ENCODE data around the gene ST6GALNAC5.

Gene ST6GALNAC5

GRCh38 chr1:77026640-77027039 is 159.4 kb downstream of the ST6GALNAC5 start:
- H3K36me3 ChIP-seq (ENCODE audit: insufficient read depth, low read length), result no peaks in the 10 kb centered on the region
- H3K27me3 ChIP-seq (ENCODE audit: insufficient read depth, low read length, poor library complexity, severe bottlenecking), result no peaks in the 10 kb centered on the region
- no peaks in the 10 kb centered on the region for H3F3A ChIP-seq (ENCODE audit: low read depth)
- no peak overlapping the region for H3K4me3 ChIP-seq (ENCODE audit: low read length, poor library complexity, severe bottlenecking)
- no peaks in the 10 kb centered on the region for H4K20me1 ChIP-seq (ENCODE audit: insufficient read depth, low read length, poor library complexity, severe bottlenecking)
- H3K9ac ChIP-seq (ENCODE audit: low read depth, low read length, poor library complexity, severe bottlenecking), result no peak overlapping the region
- no peaks in the 10 kb centered on the region for H3K9me3 ChIP-seq (ENCODE audit: insufficient read depth, low read depth, low read length)
- H3K4me1 ChIP-seq (ENCODE audit: insufficient read depth, low read length, poor library complexity, severe bottlenecking), result no peaks in the 10 kb centered on the region
- H3K9me2 ChIP-seq (replicated peaks; ENCODE audit: low read depth, low read length), result no peaks in the 10 kb centered on the region
- TF ChIP-seq EZH2phosphoT487 (IDR thresholded peaks at IDR 0.05; ENCODE audit: borderline replicate concordance) (no peak), CTCF (conservative IDR thresholded peaks at IDR 0.05; ENCODE audit: low read length) (no peak)
- no peaks in the 10 kb centered on the region for H3K79me2 ChIP-seq (ENCODE audit: insufficient read depth, low read length)
- no peak overlapping the region for H3K4me2 ChIP-seq (ENCODE audit: low read depth, low read length, poor library complexity, severe bottlenecking)
- H2AFZ ChIP-seq (ENCODE audit: low read length), result no peak overlapping the region

DNA sequence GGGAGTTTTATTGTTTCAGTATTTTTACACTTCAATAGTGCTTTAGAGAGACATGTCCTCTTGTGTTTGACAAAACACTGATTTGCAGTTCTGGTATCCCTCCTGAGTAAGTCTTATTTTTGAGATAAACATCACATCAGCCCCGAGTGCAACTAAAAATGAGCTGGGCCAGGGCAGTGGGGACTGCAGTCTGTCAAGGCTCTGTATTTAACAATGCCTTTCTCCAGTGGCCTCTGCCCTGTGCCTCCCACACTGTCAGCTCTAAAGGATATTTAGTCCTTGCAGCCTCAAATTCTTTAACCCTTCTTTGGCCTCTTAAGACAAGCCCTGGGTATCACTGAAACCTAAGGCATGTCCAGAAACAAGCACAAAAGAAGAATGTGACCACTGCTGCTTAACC is 160.6 kb downstream of the ST6GALNAC5 start:
- no peak overlapping the region for H3K4me3 ChIP-seq (ENCODE audit: low read length, poor library complexity, severe bottlenecking)
- H3F3A ChIP-seq (ENCODE audit: low read depth), result no peaks in the 10 kb centered on the region
- no peaks in the 10 kb centered on the region for H3K79me2 ChIP-seq (ENCODE audit: insufficient read depth, low read length)
- H3K27me3 ChIP-seq (ENCODE audit: insufficient read depth, low read length, poor library complexity, severe bottlenecking), result no peaks in the 10 kb centered on the region
- no peaks in the 10 kb centered on the region for H3K4me1 ChIP-seq (ENCODE audit: insufficient read depth, low read length, poor library complexity, severe bottlenecking)
- no peak overlapping the region for H3K4me2 ChIP-seq (ENCODE audit: low read depth, low read length, poor library complexity, severe bottlenecking)
- H3K36me3 ChIP-seq (ENCODE audit: insufficient read depth, low read length), result no peaks in the 10 kb centered on the region
- H3K9ac ChIP-seq (ENCODE audit: low read depth, low read length, poor library complexity, severe bottlenecking), result no peak overlapping the region
- H4K20me1 ChIP-seq (ENCODE audit: insufficient read depth, low read length, poor library complexity, severe bottlenecking), result no peaks in the 10 kb centered on the region
- no peak overlapping the region for H2AFZ ChIP-seq (ENCODE audit: low read length)
- TF ChIP-seq CTCF (conservative IDR thresholded peaks at IDR 0.05; ENCODE audit: low read length), result no peak
- no peak for TF ChIP-seq EZH2phosphoT487 (IDR thresholded peaks at IDR 0.05; ENCODE audit: borderline replicate concordance)
- H3K9me2 ChIP-seq (replicated peaks; ENCODE audit: low read depth, low read length), result no peaks in the 10 kb centered on the region
- no peaks in the 10 kb centered on the region for H3K9me3 ChIP-seq (ENCODE audit: insufficient read depth, low read depth, low read length)

DNA sequence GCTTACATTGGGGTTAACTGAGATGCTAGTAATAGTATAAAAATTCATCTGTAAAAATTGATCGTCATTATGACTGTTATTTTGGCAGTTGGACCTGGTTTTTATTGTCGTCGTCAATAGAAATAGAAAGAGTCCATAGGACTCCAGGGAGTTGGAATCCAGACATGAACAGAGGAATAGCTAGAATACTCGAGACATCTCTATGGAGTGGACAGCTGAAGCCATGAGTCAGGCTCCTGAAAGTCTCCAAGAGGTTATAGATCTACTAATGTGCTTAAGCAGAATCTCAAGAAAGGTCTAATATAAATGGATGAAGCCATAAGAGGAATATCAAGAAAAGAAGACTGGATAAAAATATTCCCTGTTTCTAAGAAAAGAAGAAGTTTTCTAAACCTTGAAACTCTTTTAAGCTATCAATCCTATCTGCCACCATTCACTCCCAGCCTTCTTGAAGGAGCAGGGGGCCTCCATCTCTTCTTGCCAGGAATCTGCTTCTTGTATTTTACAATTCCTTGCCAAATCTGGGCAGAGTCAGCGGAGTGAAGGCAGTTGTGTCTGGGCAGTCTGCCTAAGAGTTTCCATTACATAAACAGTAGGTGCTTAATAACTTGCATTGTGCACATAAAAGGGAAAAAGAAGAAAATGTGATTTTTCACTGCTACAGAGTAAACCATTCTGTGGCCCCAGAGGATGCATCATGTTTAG is 163.3 kb downstream of the ST6GALNAC5 start:
- no peaks in the 10 kb centered on the region for H4K20me1 ChIP-seq (ENCODE audit: insufficient read depth, low read length, poor library complexity, severe bottlenecking)
- no peaks in the 10 kb centered on the region for H3K79me2 ChIP-seq (ENCODE audit: insufficient read depth, low read length)
- no peaks in the 10 kb centered on the region for H3K4me1 ChIP-seq (ENCODE audit: insufficient read depth, low read length, poor library complexity, severe bottlenecking)
- TF ChIP-seq CTCF (conservative IDR thresholded peaks at IDR 0.05; ENCODE audit: low read length), result no peak
- no peak for TF ChIP-seq EZH2phosphoT487 (IDR thresholded peaks at IDR 0.05; ENCODE audit: borderline replicate concordance)
- H3F3A ChIP-seq (ENCODE audit: low read depth), result no peaks in the 10 kb centered on the region
- no peaks in the 10 kb centered on the region for H3K27me3 ChIP-seq (ENCODE audit: insufficient read depth, low read length, poor library complexity, severe bottlenecking)
- H3K36me3 ChIP-seq (ENCODE audit: insufficient read depth, low read length), result no peaks in the 10 kb centered on the region
- H3K4me3 ChIP-seq (ENCODE audit: low read length, poor library complexity, severe bottlenecking), result no peak overlapping the region
- H3K4me2 ChIP-seq (ENCODE audit: low read depth, low read length, poor library complexity, severe bottlenecking), result no peak overlapping the region
- H3K9ac ChIP-seq (ENCODE audit: low read depth, low read length, poor library complexity, severe bottlenecking), result no peak overlapping the region
- no peaks in the 10 kb centered on the region for H3K9me2 ChIP-seq (replicated peaks; ENCODE audit: low read depth, low read length)
- no peaks in the 10 kb centered on the region for H3K9me3 ChIP-seq (ENCODE audit: insufficient read depth, low read depth, low read length)
- no peak overlapping the region for H2AFZ ChIP-seq (ENCODE audit: low read length)
